T47D (cell line): ENCODE data around the gene ANKRD33.
"Not testable (repeated sequence)": the region's sequence is repeated elsewhere in the genome, so short reads cannot be mapped to it uniquely, and the experiment has no call there.

Experiments used
- DNase-seq, 2 experiments: peaks; one replicate each; pipeline versions ENCODE4 v3.0.0 to v3.0.0-alpha.2; 2011 to 2012; ENCODE audit warnings: low read depth in 1 of 2, low spot score in 1 of 2
- JUND ChIP-seq: IDR thresholded peaks from 2 replicates; pipeline ENCODE4 v1.6.1; 2012; ENCODE audit warnings: low read depth
- in situ Hi-C: cut with HindIII; loops from 2 replicates; pipeline ENCODE4 v1.10.0; 2016; ENCODE audit warnings: low sequenced_read_pairs, low pct_unique_long_range_greater_than_20kb

The ANKRD33 gene

DNA sequence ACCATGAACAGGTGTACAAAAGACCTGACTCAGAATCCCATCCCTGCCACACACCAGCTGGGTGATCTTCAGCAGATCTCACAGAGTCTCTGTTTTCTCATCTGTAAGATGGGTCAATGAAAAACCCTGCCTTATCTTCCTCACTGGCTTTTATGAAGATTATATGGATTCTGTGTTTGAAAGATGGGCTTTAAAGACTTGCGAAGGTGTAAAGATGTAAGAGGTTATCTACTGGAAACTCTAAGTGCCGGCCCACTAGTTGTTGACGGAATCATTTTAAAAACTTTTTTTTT lies 15.3 kb upstream of the ANKRD33 start:
- in situ Hi-C loops, result no loop called here
- TF ChIP-seq JUND, result no peak
- DNase-seq, result no peak

DNA sequence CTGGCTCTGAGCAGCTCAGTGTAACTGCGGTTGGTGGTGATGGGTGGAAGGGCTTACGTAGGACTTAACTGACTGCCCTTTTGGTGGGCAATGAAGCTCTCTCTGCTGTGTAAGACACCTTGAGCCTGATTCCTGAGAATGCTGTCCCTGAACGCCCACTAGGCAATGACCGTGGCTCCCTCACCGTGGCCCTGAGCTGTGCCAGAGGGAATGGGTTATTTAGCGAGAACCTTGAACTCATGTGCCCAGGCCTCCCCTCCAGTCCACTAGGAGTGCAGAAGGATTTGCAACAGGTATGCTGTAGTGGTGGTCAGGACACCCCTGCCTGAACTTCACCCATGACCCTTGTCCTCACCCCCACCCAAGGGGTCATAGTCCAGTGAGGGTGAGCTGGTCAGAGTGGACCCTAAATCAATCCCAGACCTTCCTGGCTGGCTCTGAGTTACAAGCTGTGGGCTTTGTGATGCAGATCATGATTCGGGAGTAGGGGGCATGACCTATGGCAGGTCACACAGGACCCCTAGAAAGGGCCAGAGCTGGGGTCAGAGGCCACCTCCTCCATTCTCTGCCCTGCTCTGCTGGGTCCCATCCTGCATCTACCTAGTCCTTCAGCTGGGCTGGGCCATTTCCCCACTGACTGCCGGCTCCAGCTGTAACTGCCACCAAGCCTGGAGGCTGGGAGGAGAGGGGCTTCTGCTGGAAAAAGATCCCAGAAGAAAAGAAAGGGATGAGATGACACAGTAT lies 14.5 kb upstream of the ANKRD33 start:
- DNase-seq, result no peak
- in situ Hi-C loops, result no loop called here
- no peak for TF ChIP-seq JUND

DNA sequence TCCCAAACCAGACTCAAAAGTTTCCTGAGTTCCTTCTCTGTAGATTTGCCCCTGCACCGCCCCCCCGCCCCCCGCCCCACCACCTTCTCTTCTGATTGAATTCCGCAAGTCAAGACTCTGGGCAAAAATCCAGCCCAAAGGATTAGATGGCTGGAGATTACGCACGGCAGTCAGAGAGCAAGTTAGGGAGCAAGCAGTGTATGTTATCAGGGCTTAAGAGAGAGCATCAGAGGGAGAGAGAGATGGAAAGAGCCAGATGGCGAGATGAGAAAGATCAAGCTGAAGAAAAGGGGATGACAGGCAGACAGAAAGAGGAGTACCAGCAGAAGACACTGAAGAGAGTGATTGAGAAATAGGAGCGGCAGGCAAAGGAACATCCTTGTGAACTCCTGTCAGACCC lies 13.9 kb upstream of the ANKRD33 start:
- DNase-seq, result no peak
- no peak for TF ChIP-seq JUND
- in situ Hi-C loops, result no loop called here

DNA sequence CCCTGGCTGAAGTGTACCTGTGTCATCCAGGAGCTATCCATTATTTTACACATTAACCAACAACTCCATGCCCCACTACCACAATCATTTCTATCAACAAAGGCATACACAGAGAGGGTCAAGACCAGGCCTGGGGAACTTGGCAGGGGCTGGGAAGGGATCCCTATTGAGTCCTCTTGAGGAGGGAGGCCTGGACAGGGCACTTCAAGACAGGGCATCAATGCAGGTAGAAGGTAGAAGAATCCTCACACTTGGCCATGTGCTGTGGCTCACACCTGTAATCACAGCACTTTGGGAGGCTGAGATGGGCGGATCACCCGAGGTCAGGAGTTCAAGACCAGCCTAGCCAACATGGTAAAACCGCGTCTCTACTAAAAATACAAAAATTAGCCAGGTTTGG lies 13.4 kb upstream of the ANKRD33 start:
- no peak for DNase-seq
- no peak for TF ChIP-seq JUND
- in situ Hi-C loops, result no loop called here

DNA sequence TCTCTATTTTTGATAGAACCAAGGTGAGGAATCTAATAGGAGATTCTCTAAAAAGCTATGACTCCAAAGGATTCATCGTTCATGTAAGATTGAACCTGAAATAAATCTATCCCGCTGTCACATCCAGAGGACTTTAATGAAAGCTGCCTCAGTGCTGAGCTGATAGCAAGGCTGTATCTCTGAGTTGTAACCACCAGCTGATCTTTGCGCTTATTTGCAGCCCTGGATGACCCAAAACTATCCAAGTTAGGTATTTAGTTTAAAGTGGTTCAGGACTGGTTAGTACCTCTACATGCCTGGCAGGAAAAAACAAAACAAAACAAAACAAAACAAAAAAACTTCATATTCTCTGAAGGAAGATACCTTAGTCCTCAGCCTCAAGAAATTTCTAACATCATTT lies 8.8 kb upstream of the ANKRD33 start:
- in situ Hi-C loops, result no loop called here
- no peak for TF ChIP-seq JUND
- no peak for DNase-seq

DNA sequence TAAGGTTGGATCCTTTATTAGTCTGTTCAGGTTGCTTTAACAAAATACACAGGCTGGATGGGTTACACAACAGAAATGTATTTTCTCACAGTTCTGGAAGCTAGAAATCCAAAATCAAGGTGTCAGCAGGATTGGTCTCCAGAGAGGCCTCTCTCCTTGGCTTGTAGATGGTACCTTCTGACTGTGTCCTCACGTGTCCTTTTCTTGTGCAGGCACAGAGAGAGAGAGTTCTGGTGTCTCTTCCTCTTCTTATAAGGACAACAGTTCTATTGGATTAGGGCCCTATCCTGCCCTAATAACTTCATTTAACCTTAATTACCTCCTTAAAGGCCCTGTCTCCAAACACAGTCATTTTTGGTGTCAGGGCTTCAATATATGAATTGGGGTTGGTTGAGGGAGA lies 4.6 kb upstream of the ANKRD33 start:
- in situ Hi-C loops, result no loop called here
- TF ChIP-seq JUND, result no peak
- DNase-seq, result no peak

DNA sequence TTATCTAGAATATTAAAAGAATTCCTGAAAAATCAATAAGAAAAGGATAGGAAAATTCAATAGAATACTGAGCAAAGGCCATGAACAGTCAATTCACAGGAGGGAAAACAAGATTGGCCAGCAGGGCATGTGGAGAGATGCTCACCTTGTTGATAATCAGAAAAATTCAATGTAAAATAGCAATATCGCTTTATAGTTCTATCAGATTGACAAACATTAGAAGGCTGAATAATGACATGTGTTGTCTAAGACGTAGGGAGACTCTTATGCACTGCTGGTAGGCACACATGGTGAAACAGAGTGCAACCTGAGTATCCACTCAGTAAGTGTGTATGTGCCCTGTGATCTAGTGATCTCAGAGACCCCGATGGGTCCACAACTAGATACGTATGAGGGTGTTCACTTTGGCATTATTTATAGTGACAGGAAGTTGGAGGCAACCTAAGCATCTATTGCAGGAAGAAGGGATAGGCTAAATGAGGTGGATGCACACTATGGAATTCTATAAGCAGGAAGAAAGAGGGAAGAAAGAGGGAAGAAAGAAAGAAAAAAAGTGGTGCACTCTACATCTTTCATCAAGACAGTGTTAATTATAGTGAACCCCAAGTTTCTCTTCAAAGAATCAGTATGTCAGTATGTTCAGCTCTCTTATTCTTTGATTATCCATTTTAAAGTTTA lies 3.8 kb upstream of the ANKRD33 start:
- in situ Hi-C loops, result no loop called here
- no peak for TF ChIP-seq JUND
- no peak for DNase-seq

DNA sequence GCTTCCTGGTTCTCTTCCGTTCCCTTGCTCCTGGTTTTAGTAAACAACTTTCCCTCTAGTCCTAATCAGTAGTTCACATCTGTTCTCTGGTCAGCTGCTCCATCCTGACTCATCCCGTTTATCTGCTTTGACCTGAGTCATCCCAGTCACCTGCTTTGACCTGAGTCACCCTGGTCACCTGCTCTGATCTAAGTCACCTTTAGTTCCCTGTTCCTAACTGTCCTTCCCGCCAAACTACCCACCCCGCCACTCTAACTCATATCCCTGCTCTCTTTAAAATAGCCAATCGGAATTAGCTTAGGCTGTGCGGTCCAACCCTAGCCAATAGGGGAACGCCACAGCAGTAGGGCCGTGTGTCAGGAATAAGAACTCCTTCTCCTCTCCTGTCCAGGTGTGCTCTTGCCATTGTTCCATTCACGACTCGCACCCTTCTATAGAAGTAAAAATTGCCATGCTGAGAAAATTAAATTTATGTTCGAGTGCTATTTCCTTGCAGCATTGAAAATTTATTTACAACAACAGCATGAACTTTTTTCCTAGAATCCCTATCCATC lies 3.1 kb upstream of the ANKRD33 start:
- TF ChIP-seq JUND, result no peak
- DNase-seq, result peak in 1 of 2 experiments; percentile 12
- in situ Hi-C loops, result no loop called here

DNA sequence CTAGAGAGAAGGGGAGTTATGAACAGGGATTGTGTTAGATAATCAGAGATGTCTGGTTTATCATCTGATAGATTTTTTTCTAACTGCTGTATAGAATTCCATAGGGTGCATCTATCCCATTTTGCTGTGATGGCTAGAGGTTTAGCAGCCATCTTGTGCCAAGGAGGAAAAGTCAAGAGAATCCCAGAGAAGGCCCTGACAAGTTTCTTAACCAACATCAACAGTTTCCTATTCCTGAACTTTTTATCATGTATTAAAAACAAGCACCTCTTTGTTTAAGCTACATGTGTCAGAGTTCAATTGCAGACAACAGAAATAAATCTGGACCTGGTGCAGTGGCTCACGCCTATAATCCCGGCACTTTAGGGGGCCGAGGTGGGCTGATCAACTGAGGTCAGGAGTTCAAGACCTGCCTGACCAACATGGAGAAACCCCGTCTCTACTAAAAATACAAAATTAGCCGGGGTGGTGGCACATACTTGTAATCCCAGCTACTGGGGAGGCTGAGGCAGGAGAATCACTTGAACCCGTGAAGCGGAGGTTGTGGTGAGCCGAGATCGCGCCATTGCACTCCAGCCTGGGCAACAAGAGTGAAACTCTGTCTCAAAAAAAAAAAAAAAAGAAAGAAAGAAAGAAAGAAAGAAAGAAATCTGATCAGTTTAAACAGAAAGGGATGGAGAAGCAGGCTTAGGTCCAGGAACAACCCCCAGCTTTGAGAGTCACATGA lies 2.4 kb upstream of the ANKRD33 start:
- in situ Hi-C loops, DNase-seq: not testable (repeated sequence)

DNA sequence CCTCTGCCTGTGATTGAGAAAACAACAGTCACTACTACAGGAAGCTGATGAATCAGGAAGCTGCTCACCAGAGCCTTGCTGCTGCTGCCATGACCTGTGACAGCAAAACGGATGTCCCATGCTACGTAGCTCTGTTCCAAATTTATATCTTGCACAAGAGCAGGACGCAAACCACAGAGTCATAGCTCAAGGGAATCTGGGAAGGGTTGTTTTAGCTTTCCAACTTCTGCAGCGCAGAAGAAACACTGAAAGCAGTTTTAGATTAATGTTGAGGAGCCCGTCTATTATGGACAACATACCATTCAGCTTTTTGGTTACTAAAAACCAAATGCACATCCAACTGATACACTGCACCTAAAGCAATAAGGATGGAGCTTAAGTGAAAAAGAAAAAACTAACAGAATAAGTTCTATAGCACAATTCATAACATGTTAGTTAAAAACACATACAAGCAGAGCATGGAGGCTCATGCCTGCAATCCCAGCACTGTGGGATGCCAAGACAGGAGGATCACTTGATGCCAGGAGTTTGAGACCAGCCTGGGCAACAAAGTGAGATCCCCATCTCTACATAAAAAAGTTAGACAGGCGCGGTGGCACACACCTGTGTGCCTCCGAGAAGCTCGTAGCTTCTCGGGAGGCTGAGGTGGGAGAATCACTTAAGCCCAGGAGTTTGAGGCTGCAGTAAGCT lies 1.7 kb upstream of the ANKRD33 start:
- in situ Hi-C loops, result no loop called here
- TF ChIP-seq JUND, result no peak

DNA sequence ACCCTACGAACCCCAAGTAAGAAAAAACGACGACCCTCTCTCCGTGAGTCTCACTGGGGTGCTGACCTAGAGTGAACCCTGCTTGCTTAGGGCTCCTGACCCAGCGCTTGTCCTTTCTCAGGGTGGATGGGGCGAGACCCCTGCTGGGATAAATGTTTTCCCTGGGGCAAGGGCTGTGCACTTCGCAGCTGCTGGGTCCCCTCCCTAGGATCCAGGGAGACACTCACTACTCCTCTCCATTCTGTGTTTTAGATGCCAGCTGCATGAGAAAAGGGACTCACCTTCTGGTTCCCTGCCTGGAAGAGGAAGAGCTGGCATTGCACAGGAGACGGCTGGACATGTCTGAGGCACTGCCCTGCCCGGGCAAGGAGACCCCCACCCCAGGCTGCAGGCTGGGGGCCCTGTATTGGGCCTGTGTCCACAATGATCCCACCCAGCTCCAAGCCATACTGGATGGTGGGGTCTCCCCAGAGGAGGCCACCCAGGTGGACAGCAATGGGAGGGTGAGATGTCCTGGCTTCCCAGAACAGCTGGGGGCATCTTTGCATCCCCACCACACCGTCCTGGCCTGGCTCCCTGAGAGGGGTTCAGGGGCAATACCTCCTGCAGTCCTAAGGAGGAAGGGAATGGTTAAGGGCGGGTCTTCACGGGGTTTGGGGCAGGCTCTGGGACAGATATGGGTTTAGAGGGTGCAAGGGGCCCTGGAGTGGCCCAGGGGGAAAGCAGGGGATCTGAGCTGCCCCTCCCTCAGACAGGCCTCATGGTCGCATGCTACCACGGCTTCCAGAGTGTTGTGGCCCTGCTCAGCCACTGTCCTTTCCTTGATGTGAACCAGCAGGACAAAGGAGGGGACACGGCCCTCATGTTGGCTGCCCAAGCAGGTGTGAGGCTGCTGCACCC lies 663 bp downstream of the ANKRD33 start:
- no peak for TF ChIP-seq JUND
- in situ Hi-C loops, result no loop called here
- no peak for DNase-seq

More for the DNA sequence above, 1.7 kb upstream of the ANKRD33 start:
- peak in 1 of 2 experiments; percentile 17 for DNase-seq
